Upper lobe of right lung (tissue), 1 donor: ENCODE results near the gene SQSTM1. TPM values are rescaled to one million over a fixed set of nuclear protein-coding genes. Genes with fewer than 3 reads are reported as not detected.

Experiments used
- ATAC-seq: fragments of 200-7000 bp; cut with Tn5 transposase; one replicate; pipeline ENCODE4 v1.9.1; 2020; ENCODE audit warnings: mild to moderate bottlenecking, moderate library complexity
- DNase-seq: peaks from one replicate; pipeline ENCODE4 v3.0.0-alpha.2; 2020
- H3K27ac ChIP-seq: fragments of 200-600 bp; one replicate; pipeline ENCODE4 v1.8.0; 2022
- H3K27me3 ChIP-seq: fragments of 200-600 bp; one replicate; pipeline ENCODE4 v1.8.0; 2022; ENCODE audit warnings: mild to moderate bottlenecking
- H3K36me3 ChIP-seq: fragments of 200-600 bp; one replicate; pipeline ENCODE4 v1.8.0; 2022
- H3K4me1 ChIP-seq: fragments of 200-600 bp; one replicate; pipeline ENCODE4 v1.8.0; 2022
- H3K4me3 ChIP-seq: fragments of 200-600 bp; one replicate; pipeline ENCODE4 v1.8.0; 2022; ENCODE audit warnings: mild to moderate bottlenecking
- H3K9me3 ChIP-seq: fragments of 200-600 bp; one replicate; pipeline ENCODE4 v1.8.0; 2022
- intact Hi-C: fragments of 100-400 bp; cut with DNase I; formaldehyde crosslinking; loops from one replicate; pipeline ENCODE4 v1.11.0; 2022
- total RNA-seq: library from RNA; stranded (reverse); fragmentation: NEBNext Ultra II Directional; extraction: Animal tissue kit (Norgen Biotek cat#: 25700); gene quantifications from one replicate; pipeline ENCODE4 v1.2.1, GENCODE V29; 2021
- TF ChIP-seq, protein P1 (sequence below): fragments of 200-600 bp; IDR thresholded peaks from one replicate; pipeline ENCODE4 v1.8.0; 2022; ENCODE audit warnings: antibody characterized with exemption
- donor health status: DM: no; HTN: yes; CAD: no; lungs with severe emphysema.

The SQSTM1 gene
- total RNA-seq, 1 donor from 2014 or later: 501 TPM

DNA sequence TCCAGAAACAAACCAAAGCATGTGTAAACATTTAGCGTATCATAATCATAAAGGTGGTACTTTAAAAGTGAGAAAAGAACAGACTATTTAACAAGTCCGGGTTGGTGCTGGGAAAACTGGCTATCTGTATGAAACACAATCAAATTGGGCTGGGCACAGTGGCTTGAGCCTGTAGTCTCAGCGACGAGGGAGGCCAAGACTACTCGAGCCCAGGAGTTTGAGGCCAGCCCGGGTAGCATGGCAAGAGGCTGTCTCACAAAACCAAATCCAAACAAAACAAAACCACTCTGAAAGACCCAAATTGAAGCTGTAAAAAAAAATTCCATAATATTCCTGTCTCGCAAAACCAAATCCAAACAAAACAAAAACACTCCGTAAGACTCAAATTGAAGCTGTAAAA is 33.7 kb downstream of the SQSTM1 start:
- TF ChIP-seq, protein P1, sequence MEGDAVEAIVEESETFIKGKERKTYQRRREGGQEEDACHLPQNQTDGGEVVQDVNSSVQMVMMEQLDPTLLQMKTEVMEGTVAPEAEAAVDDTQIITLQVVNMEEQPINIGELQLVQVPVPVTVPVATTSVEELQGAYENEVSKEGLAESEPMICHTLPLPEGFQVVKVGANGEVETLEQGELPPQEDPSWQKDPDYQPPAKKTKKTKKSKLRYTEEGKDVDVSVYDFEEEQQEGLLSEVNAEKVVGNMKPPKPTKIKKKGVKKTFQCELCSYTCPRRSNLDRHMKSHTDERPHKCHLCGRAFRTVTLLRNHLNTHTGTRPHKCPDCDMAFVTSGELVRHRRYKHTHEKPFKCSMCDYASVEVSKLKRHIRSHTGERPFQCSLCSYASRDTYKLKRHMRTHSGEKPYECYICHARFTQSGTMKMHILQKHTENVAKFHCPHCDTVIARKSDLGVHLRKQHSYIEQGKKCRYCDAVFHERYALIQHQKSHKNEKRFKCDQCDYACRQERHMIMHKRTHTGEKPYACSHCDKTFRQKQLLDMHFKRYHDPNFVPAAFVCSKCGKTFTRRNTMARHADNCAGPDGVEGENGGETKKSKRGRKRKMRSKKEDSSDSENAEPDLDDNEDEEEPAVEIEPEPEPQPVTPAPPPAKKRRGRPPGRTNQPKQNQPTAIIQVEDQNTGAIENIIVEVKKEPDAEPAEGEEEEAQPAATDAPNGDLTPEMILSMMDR: no peak
- Histone ChIP-seq H3K27me3 (no peaks in the 10 kb centered on the region), H3K36me3 (peaks cover 35% of the 10 kb centered on the region), H3K4me1 (peaks cover 8% of the 10 kb centered on the region), H3K27ac (no peak overlapping the region), H3K4me3 (no peak overlapping the region), H3K9me3 (no peaks in the 10 kb centered on the region)
- ATAC-seq: no peak
- intact Hi-C loops: no loop called here
- no peak for DNase-seq

GRCh38 chr5:179858241-179858585 is 37.5 kb downstream of the SQSTM1 start:
- Histone ChIP-seq H3K36me3 (peaks cover 12% of the 10 kb centered on the region), H3K9me3 (no peaks in the 10 kb centered on the region), H3K27ac (peak overlapping the region; percentile 82), H3K4me1 (peaks cover 10% of the 10 kb centered on the region), H3K27me3 (no peaks in the 10 kb centered on the region), H3K4me3 (peak overlapping the region; percentile 94)
- DNase-seq: peak; percentile 75
- peak; percentile 57 for ATAC-seq
- intact Hi-C loops: no loop called here
- TF ChIP-seq, protein P1: no peak

DNA sequence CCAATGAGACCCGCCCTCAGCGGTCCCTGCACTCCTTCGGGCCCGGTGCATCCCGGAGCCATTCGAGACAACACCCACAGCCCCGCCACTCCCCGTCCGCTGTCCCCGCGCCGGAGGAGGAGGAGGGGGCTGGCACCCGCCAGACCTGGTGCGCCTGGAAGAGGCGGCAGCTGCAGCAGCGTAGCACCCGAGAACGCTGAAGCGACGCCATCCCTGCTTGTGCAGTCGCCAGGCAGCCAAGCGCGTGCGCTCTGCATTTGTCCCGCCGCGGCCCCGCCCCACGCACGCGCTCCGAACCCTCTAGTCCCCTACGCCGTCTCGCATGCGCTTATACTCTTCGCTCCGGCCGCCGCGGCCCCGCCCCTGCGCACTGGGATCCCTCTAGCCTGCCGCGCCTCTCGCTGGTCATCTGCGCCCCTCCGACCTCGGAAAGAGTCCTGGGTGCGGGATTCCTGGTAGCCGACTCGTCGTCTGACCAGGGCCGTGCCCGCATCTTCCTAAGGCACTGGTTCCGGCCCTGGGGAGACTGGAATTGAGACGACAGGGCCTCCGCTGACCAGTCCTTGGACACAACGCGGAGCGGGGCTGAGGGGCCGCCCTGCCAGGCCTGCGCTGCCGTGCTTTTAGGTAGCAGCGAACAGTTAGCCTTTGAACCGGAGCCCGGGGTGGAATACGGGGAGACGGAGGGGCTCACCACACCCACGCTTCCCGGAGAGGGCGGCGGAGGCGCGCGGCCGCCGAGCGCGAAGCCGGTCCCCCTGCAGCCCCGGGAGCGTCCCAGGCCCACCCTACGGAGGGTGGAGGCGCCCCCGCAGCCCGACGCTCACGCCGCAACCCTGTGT is 38.1 kb downstream of the SQSTM1 start, which contains the start of gene MRNIP:
TSS of gene MRNIP (minus strand) at position 232 of the 842 bp plus-strand sequence. CDS start at position 211, 21 bp downstream.
- DNase-seq (peak; percentile 99), ATAC-seq (peak; percentile 99)
- peak within 1 kb of the TSS; percentile 82 for H3K27ac ChIP-seq
- H3K27me3 ChIP-seq: no peaks in the 10 kb centered on the region
- intact Hi-C loops: no loop called here
- H3K36me3 ChIP-seq: peaks cover 17% of the 10 kb centered on the region
- TF ChIP-seq, protein P1: no peak
- peaks cover 10% of the 10 kb centered on the region for H3K4me1 ChIP-seq
- H3K9me3 ChIP-seq: no peaks in the 10 kb centered on the region
- H3K4me3 ChIP-seq: peak within 1 kb of the TSS; percentile 94

GRCh38 chr5:179860301-179860700 is 39.6 kb downstream of the SQSTM1 start:
- DNase-seq: no peak
- no peak overlapping the region for H3K4me3 ChIP-seq
- peaks cover 10% of the 10 kb centered on the region for H3K4me1 ChIP-seq
- ATAC-seq: no peak
- no peaks in the 10 kb centered on the region for H3K9me3 ChIP-seq
- H3K27me3 ChIP-seq: no peaks in the 10 kb centered on the region
- H3K27ac ChIP-seq: no peak overlapping the region
- H3K36me3 ChIP-seq: peaks cover 27% of the 10 kb centered on the region
- intact Hi-C loops: no loop called here
- TF ChIP-seq, protein P1: no peak

DNA sequence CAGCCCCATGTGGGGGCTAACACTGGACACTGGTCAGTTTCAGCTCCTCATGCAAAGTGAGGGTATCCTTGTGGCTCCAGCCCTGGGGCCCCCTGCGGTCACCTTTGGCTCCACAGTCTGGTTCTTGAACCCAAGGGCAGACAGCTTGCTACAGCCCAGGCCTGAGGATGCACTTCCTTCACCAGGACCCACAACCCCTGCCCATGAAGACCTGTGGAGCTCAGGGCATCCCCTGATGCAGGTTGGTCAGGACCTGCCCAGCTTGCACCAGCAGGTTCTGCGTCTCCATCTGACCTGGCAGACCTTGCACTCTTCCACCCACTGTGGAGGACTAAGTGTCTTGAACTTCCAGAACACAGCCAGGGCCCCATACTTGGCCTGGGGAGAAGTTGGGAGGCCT is 41.6 kb downstream of the SQSTM1 start:
- DNase-seq: no peak
- intact Hi-C loops: no loop called here
- TF ChIP-seq, protein P1: no peak

More for the DNA sequence above, 41.6 kb downstream of the SQSTM1 start:
- no peak overlapping the region for H3K4me3 ChIP-seq
- no peaks in the 10 kb centered on the region for H3K9me3 ChIP-seq
- peaks cover 7% of the 10 kb centered on the region for H3K4me1 ChIP-seq
- H3K36me3 ChIP-seq: peaks cover 45% of the 10 kb centered on the region
- no peaks in the 10 kb centered on the region for H3K27me3 ChIP-seq
- no peak overlapping the region for H3K27ac ChIP-seq
- ATAC-seq: no peak
